ENCODE measurements around the gene ZNRF2.

The ZNRF2 gene

DNA sequence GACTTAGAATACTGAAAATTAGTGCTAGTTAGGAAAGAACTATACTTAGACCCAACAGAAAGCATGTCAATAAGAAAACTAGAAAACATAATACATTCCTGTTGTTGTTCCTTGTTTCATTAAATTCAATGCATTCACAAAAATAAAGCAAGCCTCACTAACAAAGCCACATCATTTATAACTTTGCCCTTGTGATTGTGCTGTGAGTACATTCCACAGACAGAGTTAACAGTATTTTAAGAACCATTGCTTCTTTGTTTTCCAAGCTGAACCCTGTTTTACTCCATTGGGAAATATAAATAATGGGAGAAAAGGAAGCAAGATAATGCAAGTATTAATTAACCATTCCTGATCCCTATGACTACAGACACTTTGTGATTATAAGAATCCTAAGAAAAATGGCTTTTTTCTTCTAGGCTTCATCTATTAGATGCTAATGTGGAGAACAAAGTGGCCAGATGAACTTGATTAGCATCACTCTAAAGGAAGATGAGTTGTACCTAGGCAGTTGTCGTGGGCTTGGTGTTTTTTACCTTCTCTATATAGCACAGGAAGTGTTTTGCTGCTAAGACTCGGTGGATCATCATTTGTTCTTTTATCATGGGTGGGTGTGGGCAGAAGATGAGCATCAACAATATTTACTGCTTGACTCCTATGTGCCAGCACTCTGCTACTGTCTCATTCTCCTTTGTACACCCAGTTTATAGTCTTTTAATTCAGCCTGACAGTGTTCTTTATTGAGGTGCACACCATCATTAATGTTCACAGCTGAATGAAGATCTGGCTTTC, 34.2 kb upstream of the ZNRF2 start:
- Histone ChIP-seq H3K27ac (ENCODE audit: low read depth, low read length) (no peak overlapping the region), H3K9me3 (ENCODE audit: low read length) (no peaks in the 10 kb centered on the region), H3K4me3 (ENCODE audit: low read depth in 1 of 2, low read length in 2 of 2) (no peak overlapping the region)

DNA sequence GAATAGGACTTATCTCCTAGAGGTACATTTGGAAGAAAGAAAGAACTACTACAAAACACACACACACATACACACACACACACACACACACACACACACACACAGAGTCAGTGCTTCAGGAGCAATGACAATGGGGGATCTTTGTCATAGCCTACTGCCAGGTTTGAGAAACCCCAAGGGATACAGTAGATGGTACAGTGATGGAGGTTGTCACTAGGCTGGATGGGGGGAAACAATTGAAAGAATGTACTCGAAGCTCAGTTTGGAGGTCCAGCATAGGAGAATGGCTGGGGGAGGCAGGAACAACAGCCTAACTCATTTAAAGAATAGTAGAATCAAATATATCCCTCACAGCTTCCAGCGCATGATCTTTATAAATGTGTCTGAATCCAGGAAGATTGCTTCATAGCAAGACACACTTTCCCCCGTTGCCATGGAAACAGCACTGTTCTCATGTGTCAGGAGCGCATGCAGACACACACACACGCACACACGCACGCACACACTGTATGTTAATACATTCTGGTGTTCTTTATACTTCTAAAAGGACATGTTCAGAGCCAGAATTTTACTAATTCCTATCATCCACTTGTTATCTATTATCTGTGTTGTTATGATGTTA, 32.6 kb upstream of the ZNRF2 start:
- Histone ChIP-seq H3K27me3 (ENCODE audit: control insufficient read depth in 1 of 2, insufficient read depth in 2 of 2, low read length in 2 of 2) (no peaks in the 10 kb centered on the region), H3K9ac (ENCODE audit: low read length) (no peak overlapping the region), H3K4me3 (ENCODE audit: low read depth in 1 of 2, low read length in 2 of 2) (no peak overlapping the region), H3K27ac (ENCODE audit: low read depth, low read length) (no peak overlapping the region), H3K9me3 (ENCODE audit: low read length) (no peaks in the 10 kb centered on the region), H3K36me3 (ENCODE audit: insufficient read depth, low read length) (no peaks in the 10 kb centered on the region), H3K4me1 (ENCODE audit: insufficient read depth, low read length) (peaks cover 13% of the 10 kb centered on the region)

More for the DNA sequence above, 34.2 kb upstream of the ZNRF2 start:
- H3K9ac ChIP-seq (ENCODE audit: low read length), result no peak overlapping the region
- peaks cover 13% of the 10 kb centered on the region for H3K4me1 ChIP-seq (ENCODE audit: insufficient read depth, low read length)
- H3K27me3 ChIP-seq (ENCODE audit: control insufficient read depth in 1 of 2, insufficient read depth in 2 of 2, low read length in 2 of 2), result no peaks in the 10 kb centered on the region
- no peaks in the 10 kb centered on the region for H3K36me3 ChIP-seq (ENCODE audit: insufficient read depth, low read length)

- Histone ChIP-seq H3K27me3 (ENCODE audit: control insufficient read depth in 1 of 2, insufficient read depth in 2 of 2, low read length in 2 of 2) (no peaks in the 10 kb centered on the region), H3K4me1 (ENCODE audit: insufficient read depth, low read length) (peaks cover 13% of the 10 kb centered on the region), H3K9me3 (ENCODE audit: low read length) (no peaks in the 10 kb centered on the region), H3K9ac (ENCODE audit: low read length) (no peak overlapping the region), H3K4me3 (ENCODE audit: low read depth in 1 of 2, low read length in 2 of 2) (no peak overlapping the region), H3K36me3 (ENCODE audit: insufficient read depth, low read length) (no peaks in the 10 kb centered on the region), H3K27ac (ENCODE audit: low read depth, low read length) (no peak overlapping the region)
Observed at GRCh38 chr7:30252885-30253795, 31.3 kb upstream of the ZNRF2 start.

DNA sequence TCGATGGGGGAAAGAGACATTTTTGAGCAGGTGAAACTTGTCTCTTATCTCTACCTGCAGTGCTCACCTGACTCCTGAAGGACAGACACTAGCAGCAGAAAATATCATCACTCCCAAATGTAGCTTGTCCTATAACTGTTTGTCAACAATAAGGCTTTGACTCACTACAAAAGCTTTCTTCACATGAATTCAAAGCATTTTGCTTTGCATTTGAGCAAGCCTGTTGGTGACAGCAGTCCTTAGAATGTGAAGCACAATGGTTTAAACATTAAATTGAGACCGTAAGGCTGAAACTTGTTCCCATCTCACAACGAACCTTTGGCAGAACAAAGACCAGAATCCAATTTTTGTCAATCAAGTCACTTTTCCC, 30.6 kb upstream of the ZNRF2 start:
- Histone ChIP-seq H3K27me3 (ENCODE audit: control insufficient read depth in 1 of 2, insufficient read depth in 2 of 2, low read length in 2 of 2) (no peaks in the 10 kb centered on the region), H3K4me1 (ENCODE audit: insufficient read depth, low read length) (peaks cover 13% of the 10 kb centered on the region), H3K27ac (ENCODE audit: low read depth, low read length) (no peak overlapping the region), H3K9me3 (ENCODE audit: low read length) (no peaks in the 10 kb centered on the region), H3K9ac (ENCODE audit: low read length) (no peak overlapping the region), H3K36me3 (ENCODE audit: insufficient read depth, low read length) (no peaks in the 10 kb centered on the region), H3K4me3 (ENCODE audit: low read depth in 1 of 2, low read length in 2 of 2) (no peak overlapping the region)

DNA sequence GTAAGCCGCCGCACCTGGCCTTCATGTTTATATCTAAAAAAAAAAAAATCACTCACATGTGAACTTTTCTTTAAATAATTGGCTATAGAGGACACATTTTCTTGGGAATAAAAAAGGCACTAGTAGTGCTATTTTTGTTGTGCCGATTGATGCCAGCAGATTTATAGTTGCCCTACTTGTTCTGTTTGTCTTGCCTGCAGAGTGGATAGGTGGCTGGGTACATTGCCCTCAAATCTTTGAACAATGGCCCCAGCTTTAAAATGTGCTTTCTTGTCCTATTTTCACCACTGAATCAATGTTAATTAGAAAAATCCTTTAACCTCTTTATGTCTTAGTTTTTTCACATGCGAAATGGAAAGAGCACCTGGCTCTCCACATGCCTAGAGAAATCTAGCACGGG, 30.1 kb upstream of the ZNRF2 start:
- Histone ChIP-seq H3K9ac (ENCODE audit: low read length) (no peak overlapping the region), H3K4me3 (ENCODE audit: low read depth in 1 of 2, low read length in 2 of 2) (no peak overlapping the region), H3K9me3 (ENCODE audit: low read length) (no peaks in the 10 kb centered on the region), H3K4me1 (ENCODE audit: insufficient read depth, low read length) (peaks cover 13% of the 10 kb centered on the region), H3K36me3 (ENCODE audit: insufficient read depth, low read length) (no peaks in the 10 kb centered on the region), H3K27ac (ENCODE audit: low read depth, low read length) (no peak overlapping the region), H3K27me3 (ENCODE audit: control insufficient read depth in 1 of 2, insufficient read depth in 2 of 2, low read length in 2 of 2) (no peaks in the 10 kb centered on the region)

- no peak overlapping the region for H3K27ac ChIP-seq (ENCODE audit: low read depth, low read length)
- H3K9ac ChIP-seq (ENCODE audit: low read length), result no peak overlapping the region
- H3K4me1 ChIP-seq (ENCODE audit: insufficient read depth, low read length), result peaks cover 13% of the 10 kb centered on the region
- H3K9me3 ChIP-seq (ENCODE audit: low read length), result no peaks in the 10 kb centered on the region
- no peaks in the 10 kb centered on the region for H3K27me3 ChIP-seq (ENCODE audit: control insufficient read depth in 1 of 2, insufficient read depth in 2 of 2, low read length in 2 of 2)
- H3K36me3 ChIP-seq (ENCODE audit: insufficient read depth, low read length), result no peaks in the 10 kb centered on the region
- no peak overlapping the region for H3K4me3 ChIP-seq (ENCODE audit: low read depth in 1 of 2, low read length in 2 of 2)
Observed at GRCh38 chr7:30254717-30255063, 29.7 kb upstream of the ZNRF2 start.

DNA sequence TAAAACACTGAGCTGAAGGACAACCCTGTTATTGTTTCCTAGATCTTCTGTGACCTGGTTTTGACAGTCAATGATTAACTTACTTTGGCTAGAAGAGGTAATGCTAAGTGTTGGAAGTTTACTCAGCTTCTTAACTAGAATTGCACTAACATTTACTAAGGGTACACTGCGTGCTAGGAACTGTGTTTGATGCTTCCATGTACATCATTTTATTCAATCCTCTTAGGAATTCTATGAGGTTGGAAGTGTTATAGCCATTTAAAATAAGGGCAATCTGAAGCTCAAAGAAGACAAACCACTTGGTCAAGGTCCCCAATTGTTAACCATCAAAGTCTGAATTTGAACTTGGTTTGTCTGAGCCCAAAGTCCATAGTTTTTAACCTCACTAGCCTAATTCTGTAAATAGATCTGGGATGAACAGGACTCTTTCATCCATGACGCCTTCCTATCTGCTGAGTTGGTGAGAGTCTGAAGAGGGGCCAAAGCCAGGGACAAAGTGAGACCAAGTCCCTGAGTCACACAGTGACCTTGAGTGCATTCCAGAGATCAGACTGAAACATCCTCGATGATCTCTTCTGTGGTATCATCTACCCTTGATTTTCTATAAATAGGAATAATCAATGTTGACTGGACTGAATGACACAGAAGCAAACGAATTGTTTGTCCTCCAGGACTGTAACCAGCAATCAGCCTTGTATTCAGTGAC, 29.2 kb upstream of the ZNRF2 start:
- Histone ChIP-seq H3K4me3 (ENCODE audit: low read depth in 1 of 2, low read length in 2 of 2) (no peak overlapping the region), H3K27me3 (ENCODE audit: control insufficient read depth in 1 of 2, insufficient read depth in 2 of 2, low read length in 2 of 2) (no peaks in the 10 kb centered on the region), H3K9ac (ENCODE audit: low read length) (no peak overlapping the region), H3K36me3 (ENCODE audit: insufficient read depth, low read length) (no peaks in the 10 kb centered on the region), H3K4me1 (ENCODE audit: insufficient read depth, low read length) (peaks cover 13% of the 10 kb centered on the region), H3K27ac (ENCODE audit: low read depth, low read length) (no peak overlapping the region), H3K9me3 (ENCODE audit: low read length) (no peaks in the 10 kb centered on the region)

DNA sequence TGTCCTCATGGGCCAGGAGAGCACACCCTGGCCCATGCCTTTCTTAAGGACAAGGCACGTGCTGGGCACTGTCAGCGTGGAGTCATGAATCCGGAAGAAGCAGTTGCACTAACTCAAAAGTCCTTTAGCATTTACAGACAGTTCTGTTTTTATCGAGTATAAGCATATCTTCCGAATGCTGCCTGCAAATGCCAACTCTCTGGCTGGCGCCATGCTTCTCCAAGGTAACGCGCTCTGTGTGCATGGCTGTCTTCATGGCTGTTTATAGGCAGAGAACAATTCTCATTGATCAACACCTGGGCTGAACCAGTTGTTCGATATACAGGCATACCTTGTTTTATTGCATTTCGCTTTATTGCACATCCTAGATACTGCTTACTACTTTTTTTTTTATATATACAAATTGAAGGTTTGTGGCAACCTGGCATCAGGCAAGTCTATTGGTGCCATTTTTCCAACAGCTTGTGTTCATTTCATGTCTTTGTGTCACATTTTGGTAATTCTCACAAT, 28.0 kb upstream of the ZNRF2 start:
- no peaks in the 10 kb centered on the region for H3K36me3 ChIP-seq (ENCODE audit: insufficient read depth, low read length)
- no peaks in the 10 kb centered on the region for H3K27me3 ChIP-seq (ENCODE audit: control insufficient read depth in 1 of 2, insufficient read depth in 2 of 2, low read length in 2 of 2)
- H3K9ac ChIP-seq (ENCODE audit: low read length), result no peak overlapping the region
- H3K4me1 ChIP-seq (ENCODE audit: insufficient read depth, low read length), result peaks cover 13% of the 10 kb centered on the region
- H3K27ac ChIP-seq (ENCODE audit: low read depth, low read length), result no peak overlapping the region
- no peaks in the 10 kb centered on the region for H3K9me3 ChIP-seq (ENCODE audit: low read length)
- H3K4me3 ChIP-seq (ENCODE audit: low read depth in 1 of 2, low read length in 2 of 2), result no peak overlapping the region

DNA sequence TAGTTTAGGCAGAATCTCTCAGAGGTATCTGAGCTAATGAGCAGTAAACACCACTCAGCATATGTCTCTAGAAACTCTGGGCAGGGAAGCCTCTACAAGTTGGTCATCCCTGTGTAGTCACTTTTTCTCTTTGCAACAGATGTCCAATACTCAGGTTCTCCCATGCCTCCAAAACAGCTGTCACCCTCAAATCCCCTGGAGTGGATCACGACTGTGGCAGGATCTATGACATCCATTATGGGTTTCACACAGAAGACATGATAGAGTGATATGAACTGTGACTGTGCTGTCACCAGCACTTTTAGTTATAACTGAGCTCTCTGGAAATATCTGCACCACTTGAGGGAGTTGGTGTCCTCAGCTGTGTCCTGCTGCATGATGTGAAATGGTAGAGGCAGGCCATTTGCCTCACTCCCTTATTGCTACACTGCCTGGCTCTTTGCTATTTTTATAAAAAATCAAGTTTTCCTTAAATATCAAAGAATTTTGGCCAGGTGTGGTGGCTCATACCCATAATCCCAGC, 24.1 kb upstream of the ZNRF2 start:
- no peak overlapping the region for H3K9ac ChIP-seq (ENCODE audit: low read length)

GRCh38 chr7:30263090-30263710, 21.2 kb upstream of the ZNRF2 start:
- Histone ChIP-seq H3K27ac (ENCODE audit: low read depth, low read length) (no peak overlapping the region), H3K27me3 (ENCODE audit: control insufficient read depth in 1 of 2, insufficient read depth in 2 of 2, low read length in 2 of 2) (no peaks in the 10 kb centered on the region), H3K9ac (ENCODE audit: low read length) (no peak overlapping the region), H3K9me3 (ENCODE audit: low read length) (no peaks in the 10 kb centered on the region), H3K4me1 (ENCODE audit: insufficient read depth, low read length) (no peaks in the 10 kb centered on the region), H3K36me3 (ENCODE audit: insufficient read depth, low read length) (no peaks in the 10 kb centered on the region), H3K4me3 (ENCODE audit: low read depth in 1 of 2, low read length in 2 of 2) (no peak overlapping the region)

More for the DNA sequence above, 24.1 kb upstream of the ZNRF2 start:
- Histone ChIP-seq H3K27ac (ENCODE audit: low read depth, low read length) (no peak overlapping the region), H3K36me3 (ENCODE audit: insufficient read depth, low read length) (no peaks in the 10 kb centered on the region), H3K4me3 (ENCODE audit: low read depth in 1 of 2, low read length in 2 of 2) (no peak overlapping the region), H3K9me3 (ENCODE audit: low read length) (no peaks in the 10 kb centered on the region), H3K27me3 (ENCODE audit: control insufficient read depth in 1 of 2, insufficient read depth in 2 of 2, low read length in 2 of 2) (no peaks in the 10 kb centered on the region), H3K4me1 (ENCODE audit: insufficient read depth, low read length) (no peaks in the 10 kb centered on the region)

Data from muscle layer of colon (tissue), 2 donors.